ENCODE measurements around the gene MACROH2A1.

DNA sequence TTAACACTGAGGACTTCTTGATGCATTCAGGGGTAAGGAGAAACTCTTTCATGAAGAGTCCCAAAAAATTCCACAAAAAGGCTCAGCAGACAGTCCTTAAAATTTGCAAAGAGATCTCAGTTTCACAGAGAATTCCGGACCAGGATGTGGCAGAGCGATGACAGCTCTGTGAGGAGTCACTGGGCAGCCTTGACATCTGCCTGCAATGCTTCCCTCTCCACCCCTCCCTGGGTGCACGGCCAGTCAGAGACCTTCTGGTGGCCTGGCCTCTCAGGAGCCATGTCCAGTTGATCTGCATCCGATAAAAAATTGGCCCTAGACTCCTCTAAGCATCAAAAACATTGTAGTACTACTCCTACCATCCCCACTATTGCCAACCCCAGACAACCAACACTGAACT, 76.8 kb downstream of the MACROH2A1 start:
- TF ChIP-seq SRF (CRISPR knock-in tag; IDR thresholded peaks at IDR 0.05) (no peak), CTCF (IDR thresholded peaks at IDR 0.05 in 2 of 3, conservative IDR thresholded peaks at IDR 0.05 in 1 of 3; ENCODE audit: insufficient read depth in 2 of 3, low read depth in 1 of 3, low read length in 3 of 3) (no peak), MTA3 (IDR thresholded peaks at IDR 0.05; ENCODE audit: borderline replicate concordance) (no peak), TAF1 (IDR thresholded peaks at IDR 0.05; ENCODE audit: control insufficient read depth, extremely low read depth, insufficient read depth, low read length, severe bottlenecking) (no peak), ZNF184 (CRISPR knock-in tag; IDR thresholded peaks at IDR 0.05) (no peak), POLR2A (conservative IDR thresholded peaks at IDR 0.05) (no peak), KAT2B (IDR thresholded peaks at IDR 0.05; ENCODE audit: low read depth, low read length) (no peak), EP300 (IDR thresholded peaks at IDR 0.05; ENCODE audit: low read length) (no peak), STAG1 (CRISPR knock-in tag; IDR thresholded peaks at IDR 0.05; ENCODE audit: borderline replicate concordance) (no peak), CBX8 (IDR thresholded peaks at IDR 0.05; ENCODE audit: borderline replicate concordance, extremely low read depth, low read depth, low read length, poor library complexity, severe bottlenecking) (no peak), ATF3 (IDR thresholded peaks at IDR 0.05) (no peak), ATF3 (CRISPR knock-in tag; conservative IDR thresholded peaks at IDR 0.05) (no peak), ZFP36 (IDR thresholded peaks at IDR 0.05; ENCODE audit: low read depth, low read length, partially characterized antibody) (no peak), RB1 (IDR thresholded peaks at IDR 0.05; ENCODE audit: low read depth) (no peak)
- TF ChIP-seq, protein P1, sequence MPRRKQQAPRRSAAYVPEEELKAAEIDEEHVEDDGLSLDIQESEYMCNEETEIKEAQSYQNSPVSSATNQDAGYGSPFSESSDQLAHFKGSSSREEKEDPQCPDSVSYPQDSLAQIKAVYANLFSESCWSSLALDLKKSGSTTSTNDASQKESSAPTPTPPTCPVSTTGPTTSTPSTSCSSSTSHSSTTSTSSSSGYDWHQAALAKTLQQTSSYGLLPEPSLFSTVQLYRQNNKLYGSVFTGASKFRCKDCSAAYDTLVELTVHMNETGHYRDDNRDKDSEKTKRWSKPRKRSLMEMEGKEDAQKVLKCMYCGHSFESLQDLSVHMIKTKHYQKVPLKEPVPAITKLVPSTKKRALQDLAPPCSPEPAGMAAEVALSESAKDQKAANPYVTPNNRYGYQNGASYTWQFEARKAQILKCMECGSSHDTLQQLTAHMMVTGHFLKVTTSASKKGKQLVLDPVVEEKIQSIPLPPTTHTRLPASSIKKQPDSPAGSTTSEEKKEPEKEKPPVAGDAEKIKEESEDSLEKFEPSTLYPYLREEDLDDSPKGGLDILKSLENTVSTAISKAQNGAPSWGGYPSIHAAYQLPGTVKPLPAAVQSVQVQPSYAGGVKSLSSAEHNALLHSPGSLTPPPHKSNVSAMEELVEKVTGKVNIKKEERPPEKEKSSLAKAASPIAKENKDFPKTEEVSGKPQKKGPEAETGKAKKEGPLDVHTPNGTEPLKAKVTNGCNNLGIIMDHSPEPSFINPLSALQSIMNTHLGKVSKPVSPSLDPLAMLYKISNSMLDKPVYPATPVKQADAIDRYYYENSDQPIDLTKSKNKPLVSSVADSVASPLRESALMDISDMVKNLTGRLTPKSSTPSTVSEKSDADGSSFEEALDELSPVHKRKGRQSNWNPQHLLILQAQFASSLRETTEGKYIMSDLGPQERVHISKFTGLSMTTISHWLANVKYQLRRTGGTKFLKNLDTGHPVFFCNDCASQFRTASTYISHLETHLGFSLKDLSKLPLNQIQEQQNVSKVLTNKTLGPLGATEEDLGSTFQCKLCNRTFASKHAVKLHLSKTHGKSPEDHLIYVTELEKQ (CRISPR knock-in tag; IDR thresholded peaks at IDR 0.05): no peak

All from K562 (cell line).